Osteoblast (primary cell): ENCODE data around the gene SLC22A7. TPM values are rescaled to one million over a fixed set of nuclear protein-coding genes. Genes with fewer than 3 reads are reported as not detected.

Experiments used
- DNase-seq: peaks from one replicate; pipeline ENCODE4 v3.0.0; 2011; ENCODE audit warnings: low spot score, mixed read lengths; ENCODE audit not compliant: insufficient read length; ENCODE audit errors: missing footprints
- H2AFZ ChIP-seq: 2 replicates; pipeline ENCODE4 v1.6.0; 2011; ENCODE audit warnings: mild to moderate bottlenecking, low read length
- H3K27ac ChIP-seq: 2 replicates; pipeline ENCODE4 v1.5.1; 2011; ENCODE audit warnings: mild to moderate bottlenecking, low read depth, low read length, moderate library complexity
- H3K27me3 ChIP-seq: 2 replicates; pipeline ENCODE4 v1.6.0; 2012; ENCODE audit warnings: mild to moderate bottlenecking, control low read depth, inconsistent platforms, low read length, moderate library complexity; ENCODE audit not compliant: insufficient read depth
- H3K36me3 ChIP-seq: 2 replicates; pipeline ENCODE4 v1.5.1; 2011; ENCODE audit warnings: mild to moderate bottlenecking, low read length, control low read depth, moderate library complexity; ENCODE audit not compliant: insufficient read depth
- H3K4me1 ChIP-seq: 2 replicates; pipeline ENCODE4 v1.5.1; 2011; ENCODE audit warnings: mild to moderate bottlenecking, low read length, control low read depth, moderate library complexity; ENCODE audit not compliant: insufficient read depth
- H3K4me2 ChIP-seq: 2 replicates; pipeline ENCODE4 v1.6.0; 2011; ENCODE audit warnings: mild to moderate bottlenecking, low read length; ENCODE audit not compliant: insufficient read depth
- H3K4me3 ChIP-seq: fragments of 200-600 bp; sonication (generic); 3 replicates; pipeline ENCODE4 v1.5.1; 2012; ENCODE audit warnings: mild to moderate bottlenecking, low read length, inconsistent platforms; ENCODE audit not compliant: insufficient read depth
- H3K79me2 ChIP-seq: 2 replicates; pipeline ENCODE4 v1.6.0; 2012; ENCODE audit warnings: mild to moderate bottlenecking, low read length, control low read depth, inconsistent platforms; ENCODE audit not compliant: insufficient read depth
- H3K9me3 ChIP-seq: 2 replicates; pipeline ENCODE4 v1.5.1; 2011; ENCODE audit warnings: low read depth, low read length, control low read depth
- H4K20me1 ChIP-seq: 2 replicates; pipeline ENCODE4 v1.6.0; 2012; ENCODE audit warnings: mild to moderate bottlenecking, low read length, control low read depth; ENCODE audit not compliant: insufficient read depth
- total RNA-seq: library from RNA; depleted of rRNA; stranded (reverse); fragments of >200 nt; gene quantifications from 2 replicates; pipeline ENCODE4 v1.2.3, GENCODE V29; 2012
- TF ChIP-seq, protein P1 (sequence below): IDR thresholded peaks from 2 replicates; pipeline ENCODE4 v1.5.1; 2011; ENCODE audit warnings: mild to moderate bottlenecking, low read depth, low read length, moderate library complexity; ENCODE audit errors: extremely low read depth

The SLC22A7 gene
- total RNA-seq, 1 donor: not detected

DNA sequence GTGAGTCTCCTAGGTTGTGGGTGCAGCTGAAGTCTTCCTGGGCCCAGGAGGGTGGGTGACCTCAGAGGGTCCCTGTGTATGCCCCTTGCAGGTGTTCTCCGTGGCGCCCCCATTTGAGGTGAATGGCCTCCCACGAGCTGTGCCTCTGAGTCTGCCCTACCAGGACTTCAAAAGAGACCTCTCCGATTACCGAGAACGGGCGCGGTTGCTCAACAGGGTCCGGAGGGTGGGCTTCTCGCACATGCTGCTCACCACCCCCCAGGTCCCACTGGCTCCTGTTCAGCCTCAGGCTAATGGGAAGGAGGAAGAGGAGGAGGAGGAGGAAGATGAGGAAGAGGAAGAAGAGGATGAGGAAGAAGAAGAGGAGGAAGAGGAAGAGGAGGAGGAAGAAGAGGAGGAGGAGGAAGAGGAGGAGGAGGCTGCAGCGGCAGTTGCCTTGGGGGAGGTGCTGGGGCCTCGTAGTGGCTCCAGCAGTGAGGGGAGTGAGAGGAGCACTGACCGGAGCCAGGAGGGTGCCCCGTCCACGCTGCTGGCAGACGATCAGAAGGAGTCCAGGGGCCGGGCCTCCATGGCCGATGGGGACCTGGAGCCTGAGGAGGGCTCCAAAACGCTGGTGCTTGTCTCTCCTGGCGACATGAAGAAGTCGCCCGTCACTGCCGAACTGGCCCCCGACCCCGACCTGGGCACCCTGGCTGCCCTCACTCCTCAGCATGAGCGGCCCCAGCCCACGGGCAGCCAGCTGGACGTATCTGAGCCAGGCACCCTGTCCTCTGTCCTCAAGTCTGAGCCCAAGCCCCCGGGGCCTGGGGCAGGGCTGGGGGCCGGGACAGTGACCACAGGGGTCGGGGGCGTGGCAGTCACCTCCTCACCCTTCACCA lies 15.2 kb upstream of the SLC22A7 start:
- H3K27me3 ChIP-seq: peaks cover 5% of the 10 kb centered on the region
- no peaks in the 10 kb centered on the region for H3K36me3 ChIP-seq
- no peak overlapping the region for H2AFZ ChIP-seq
- no peak overlapping the region for H3K4me3 ChIP-seq
- DNase-seq: peak; percentile 69
- no peaks in the 10 kb centered on the region for H3K79me2 ChIP-seq
- H3K27ac ChIP-seq: no peak overlapping the region
- no peaks in the 10 kb centered on the region for H3K9me3 ChIP-seq
- TF ChIP-seq, protein P1, sequence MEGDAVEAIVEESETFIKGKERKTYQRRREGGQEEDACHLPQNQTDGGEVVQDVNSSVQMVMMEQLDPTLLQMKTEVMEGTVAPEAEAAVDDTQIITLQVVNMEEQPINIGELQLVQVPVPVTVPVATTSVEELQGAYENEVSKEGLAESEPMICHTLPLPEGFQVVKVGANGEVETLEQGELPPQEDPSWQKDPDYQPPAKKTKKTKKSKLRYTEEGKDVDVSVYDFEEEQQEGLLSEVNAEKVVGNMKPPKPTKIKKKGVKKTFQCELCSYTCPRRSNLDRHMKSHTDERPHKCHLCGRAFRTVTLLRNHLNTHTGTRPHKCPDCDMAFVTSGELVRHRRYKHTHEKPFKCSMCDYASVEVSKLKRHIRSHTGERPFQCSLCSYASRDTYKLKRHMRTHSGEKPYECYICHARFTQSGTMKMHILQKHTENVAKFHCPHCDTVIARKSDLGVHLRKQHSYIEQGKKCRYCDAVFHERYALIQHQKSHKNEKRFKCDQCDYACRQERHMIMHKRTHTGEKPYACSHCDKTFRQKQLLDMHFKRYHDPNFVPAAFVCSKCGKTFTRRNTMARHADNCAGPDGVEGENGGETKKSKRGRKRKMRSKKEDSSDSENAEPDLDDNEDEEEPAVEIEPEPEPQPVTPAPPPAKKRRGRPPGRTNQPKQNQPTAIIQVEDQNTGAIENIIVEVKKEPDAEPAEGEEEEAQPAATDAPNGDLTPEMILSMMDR: no peak
- H4K20me1 ChIP-seq: no peaks in the 10 kb centered on the region
- peaks cover 18% of the 10 kb centered on the region for H3K4me1 ChIP-seq
- H3K4me2 ChIP-seq: no peak overlapping the region

DNA sequence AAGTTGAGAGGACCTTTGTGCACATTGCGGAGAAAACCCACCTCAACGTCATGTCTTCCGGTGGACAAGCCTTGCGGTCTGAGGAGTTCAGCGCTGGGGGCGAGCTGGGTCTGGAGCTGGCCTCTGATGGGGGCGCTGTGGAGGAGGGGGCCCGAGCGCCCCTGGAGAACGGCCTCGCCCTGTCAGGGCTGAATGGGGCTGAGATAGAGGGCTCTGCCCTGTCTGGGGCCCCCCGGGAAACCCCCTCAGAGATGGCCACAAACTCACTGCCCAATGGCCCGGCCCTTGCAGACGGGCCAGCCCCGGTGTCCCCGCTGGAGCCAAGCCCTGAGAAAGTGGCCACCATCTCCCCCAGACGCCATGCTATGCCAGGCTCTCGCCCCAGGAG lies 14.6 kb upstream of the SLC22A7 start:
- peak; percentile 41 for DNase-seq
- H4K20me1 ChIP-seq: no peaks in the 10 kb centered on the region
- no peak overlapping the region for H3K4me2 ChIP-seq
- H3K27me3 ChIP-seq: peaks cover 5% of the 10 kb centered on the region
- H3K36me3 ChIP-seq: no peaks in the 10 kb centered on the region
- TF ChIP-seq, protein P1: no peak
- no peak overlapping the region for H3K4me3 ChIP-seq
- H3K9me3 ChIP-seq: no peaks in the 10 kb centered on the region
- H2AFZ ChIP-seq: no peak overlapping the region
- H3K79me2 ChIP-seq: no peaks in the 10 kb centered on the region
- peaks cover 11% of the 10 kb centered on the region for H3K4me1 ChIP-seq
- H3K27ac ChIP-seq: no peak overlapping the region

DNA sequence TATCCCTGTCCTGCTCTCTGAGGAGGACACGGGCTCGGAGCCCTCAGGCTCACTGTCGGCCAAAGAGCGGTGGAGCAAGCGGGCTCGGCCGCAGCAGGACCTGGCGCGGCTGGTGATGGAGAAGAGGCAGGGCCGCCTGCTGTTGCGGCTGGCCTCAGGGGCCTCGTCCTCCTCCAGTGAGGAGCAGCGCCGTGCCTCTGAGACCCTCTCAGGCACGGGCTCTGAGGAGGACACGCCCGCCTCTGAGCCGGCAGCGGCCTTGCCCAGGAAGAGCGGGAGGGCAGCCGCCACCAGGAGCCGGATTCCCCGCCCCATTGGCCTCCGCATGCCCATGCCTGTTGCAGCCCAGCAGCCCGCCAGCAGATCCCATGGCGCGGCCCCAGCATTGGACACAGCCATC lies 14.2 kb upstream of the SLC22A7 start:
- Histone ChIP-seq H3K9me3 (no peaks in the 10 kb centered on the region), H3K79me2 (no peaks in the 10 kb centered on the region), H3K36me3 (no peaks in the 10 kb centered on the region), H3K4me2 (no peak overlapping the region), H3K27ac (no peak overlapping the region), H4K20me1 (no peaks in the 10 kb centered on the region), H3K4me3 (no peak overlapping the region), H2AFZ (no peak overlapping the region), H3K27me3 (peaks cover 5% of the 10 kb centered on the region), H3K4me1 (peaks cover 7% of the 10 kb centered on the region)
- TF ChIP-seq, protein P1: no peak
- peak; percentile 82 for DNase-seq

DNA sequence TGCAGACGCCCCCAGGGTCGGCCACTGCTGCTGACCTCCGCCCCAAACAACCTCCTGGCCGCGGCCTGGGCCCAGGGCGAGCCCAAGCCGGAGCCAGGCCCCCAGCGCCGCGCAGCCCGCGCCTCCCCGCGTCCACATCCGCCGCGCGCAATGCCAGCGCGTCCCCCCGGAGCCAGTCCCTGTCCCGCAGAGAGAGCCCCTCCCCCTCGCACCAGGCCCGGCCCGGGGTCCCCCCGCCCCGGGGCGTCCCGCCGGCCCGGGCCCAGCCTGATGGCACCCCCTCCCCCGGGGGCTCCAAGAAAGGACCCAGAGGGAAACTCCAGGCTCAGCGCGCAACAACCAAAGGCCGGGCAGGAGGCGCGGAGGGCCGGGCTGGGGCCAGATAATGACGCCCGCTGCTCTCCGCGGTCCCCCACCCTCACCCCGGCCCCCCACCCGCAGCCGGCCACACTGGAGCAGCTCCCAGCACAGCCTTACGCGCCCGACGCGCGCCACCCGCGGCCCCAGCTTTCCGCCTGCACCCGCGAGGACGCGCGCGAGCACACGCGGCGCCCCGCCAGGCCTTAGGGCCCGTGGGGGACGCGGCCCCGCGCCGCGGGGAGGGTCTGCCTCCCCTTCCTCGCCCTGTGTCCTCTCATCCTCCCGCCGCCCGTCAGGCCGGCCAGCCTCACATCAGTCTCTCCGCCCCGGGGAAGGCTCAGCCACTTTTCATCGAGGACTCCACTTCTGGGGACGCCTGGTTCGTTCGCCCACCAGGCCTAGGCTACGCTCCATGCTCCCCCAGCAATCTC lies 12.9 kb upstream of the SLC22A7 start:
- H3K4me1 ChIP-seq: peaks cover 5% of the 10 kb centered on the region
- H3K79me2 ChIP-seq: no peaks in the 10 kb centered on the region
- H3K27me3 ChIP-seq: peaks cover 5% of the 10 kb centered on the region
- no peak overlapping the region for H2AFZ ChIP-seq
- H3K27ac ChIP-seq: no peak overlapping the region
- H3K4me2 ChIP-seq: peak overlapping the region; percentile 23
- peak overlapping the region; percentile 49 for H3K4me3 ChIP-seq
- H4K20me1 ChIP-seq: no peaks in the 10 kb centered on the region
- H3K9me3 ChIP-seq: no peaks in the 10 kb centered on the region
- TF ChIP-seq, protein P1: no peak
- peak; percentile 91 for DNase-seq
- no peaks in the 10 kb centered on the region for H3K36me3 ChIP-seq
